ENCODE results near the gene TSSK6. TPM values are rescaled to one million over a fixed set of nuclear protein-coding genes. Genes with fewer than 3 reads are reported as not detected.

Gene TSSK6
- total RNA-seq (1 to 10 TPM in 1 of 9 donors, under 1 TPM in 8; 0.28 to 1.0 (median 0.54) TPM), polyA plus RNA-seq (under 1 TPM; 0.57 to 0.61 TPM)
- long read RNA-seq, donor 1: 0 reads
- long read RNA-seq, donor 2: 0 reads
- long read RNA-seq, donor 3, partial matches to known transcripts: 1 of 1 reads
- long read RNA-seq, donor 3, other reads (novel, unspliced or antisense): 0 of 1 reads

DNA sequence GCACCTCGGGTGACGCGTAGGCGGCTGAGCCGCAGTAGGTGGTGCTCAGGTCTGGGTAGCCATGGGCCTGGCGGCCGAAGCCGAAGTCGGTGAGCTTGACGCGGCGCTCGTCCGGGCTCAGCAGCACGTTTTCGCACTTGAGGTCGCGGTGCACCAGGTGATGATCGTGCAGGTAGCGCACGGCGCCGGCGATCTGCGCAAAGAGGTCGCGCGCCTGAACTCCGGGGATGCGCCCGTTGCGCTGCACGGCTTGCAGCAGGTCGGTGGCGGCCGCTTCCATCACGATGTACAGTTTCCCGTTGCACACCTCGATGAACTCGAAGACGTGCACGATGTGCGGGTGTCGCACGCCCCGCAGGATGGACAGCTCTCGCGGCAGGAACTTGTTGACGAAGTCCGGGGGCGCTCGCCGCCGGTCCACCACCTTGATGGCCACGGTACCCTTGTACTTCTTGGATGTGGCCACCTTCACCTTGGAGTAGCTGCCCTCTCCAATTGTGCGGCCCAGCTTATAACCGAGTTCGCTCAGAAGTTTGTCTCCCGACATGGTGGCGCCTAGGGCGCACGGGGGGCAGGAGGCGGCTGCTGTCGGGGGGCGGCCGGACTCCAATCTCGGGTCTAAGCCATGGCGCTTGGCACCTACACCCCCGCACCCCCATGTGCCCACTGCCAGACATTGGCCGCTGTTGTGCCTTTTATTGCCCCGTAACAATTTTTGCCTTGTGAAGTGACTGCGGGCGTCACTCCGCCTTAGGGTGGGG is at the start of gene TSSK6:
TSSK6 (minus strand) TSS at position 668 of the 761 bp plus-strand sequence; CDS start at position 547, 121 bp downstream.
- Histone ChIP-seq H3K9me3 (peaks cover 0 to 5% (median 0%) of the 10 kb centered on the region in 12 donors), H3K4me1 (peaks cover 0 to 49% (median 29%) of the 10 kb centered on the region in 12 donors), H3K27me3 (no peaks in the 10 kb centered on the region), H3K27ac (peak within 1 kb of the TSS; percentile 72 to 93 (median 88)), H3K4me3 (peak within 1 kb of the TSS; percentile 56 to 95 (median 77)), H3K36me3 (peaks cover 0 to 13% (median 10%) of the 10 kb centered on the region in 9 donors)
- ATAC-seq (peak in 2 of 4 donors; percentile 0), DNase-seq (no peak)
- 78 to 86% (median 83%) methylated on average over 65 to 74 of the region's 74 CpGs for WGBS, 4 donors
- TF ChIP-seq POLR2A (IDR thresholded peaks at IDR 0.05): no peak
- TF ChIP-seq, protein P1, sequence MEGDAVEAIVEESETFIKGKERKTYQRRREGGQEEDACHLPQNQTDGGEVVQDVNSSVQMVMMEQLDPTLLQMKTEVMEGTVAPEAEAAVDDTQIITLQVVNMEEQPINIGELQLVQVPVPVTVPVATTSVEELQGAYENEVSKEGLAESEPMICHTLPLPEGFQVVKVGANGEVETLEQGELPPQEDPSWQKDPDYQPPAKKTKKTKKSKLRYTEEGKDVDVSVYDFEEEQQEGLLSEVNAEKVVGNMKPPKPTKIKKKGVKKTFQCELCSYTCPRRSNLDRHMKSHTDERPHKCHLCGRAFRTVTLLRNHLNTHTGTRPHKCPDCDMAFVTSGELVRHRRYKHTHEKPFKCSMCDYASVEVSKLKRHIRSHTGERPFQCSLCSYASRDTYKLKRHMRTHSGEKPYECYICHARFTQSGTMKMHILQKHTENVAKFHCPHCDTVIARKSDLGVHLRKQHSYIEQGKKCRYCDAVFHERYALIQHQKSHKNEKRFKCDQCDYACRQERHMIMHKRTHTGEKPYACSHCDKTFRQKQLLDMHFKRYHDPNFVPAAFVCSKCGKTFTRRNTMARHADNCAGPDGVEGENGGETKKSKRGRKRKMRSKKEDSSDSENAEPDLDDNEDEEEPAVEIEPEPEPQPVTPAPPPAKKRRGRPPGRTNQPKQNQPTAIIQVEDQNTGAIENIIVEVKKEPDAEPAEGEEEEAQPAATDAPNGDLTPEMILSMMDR (IDR thresholded peaks at IDR 0.05): no peak
- intact Hi-C loops (cut with DNase I): no loop called here

DNA sequence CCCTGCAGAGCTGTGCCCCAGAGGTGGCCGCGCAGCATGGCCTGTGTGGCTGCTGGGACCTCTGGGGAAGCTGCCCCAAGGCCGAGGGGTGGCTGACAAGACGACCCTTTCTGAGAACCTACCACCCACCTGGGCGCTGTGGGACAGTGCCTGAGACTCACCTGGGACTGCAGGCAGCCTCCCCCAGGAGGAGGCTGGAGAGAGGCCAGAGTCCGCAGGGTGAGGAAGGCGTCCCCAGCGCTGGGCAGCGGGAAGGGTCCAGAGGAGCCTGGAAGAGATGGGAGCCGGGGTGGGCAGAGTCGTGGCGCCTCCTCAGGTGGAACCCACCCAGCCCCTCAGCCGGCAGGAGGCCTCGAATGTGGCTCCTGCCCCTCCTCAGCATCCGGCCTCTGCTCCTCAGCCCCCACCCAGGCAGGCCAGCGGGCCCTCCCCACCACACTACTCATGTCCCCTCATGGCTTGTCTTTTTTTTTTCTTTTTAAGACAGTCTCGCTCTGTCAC is 48.0 kb upstream of the TSSK6 start:
- ATAC-seq (peak in 1 of 4 donors; percentile 32), DNase-seq (peak in 1 of 5 donors; percentile 51)
- TF ChIP-seq, protein P1 (IDR thresholded peaks at IDR 0.05): no peak
- no peak for TF ChIP-seq POLR2A (IDR thresholded peaks at IDR 0.05)
- no peaks in the 10 kb centered on the region for H3K27me3 ChIP-seq
- no peaks in the 10 kb centered on the region for H3K9me3 ChIP-seq
- H3K4me3 ChIP-seq: no peak overlapping the region
- 89 to 91% (median 90%) methylated on average over 17 of the region's 17 CpGs for WGBS, 4 donors
- intact Hi-C loops (cut with DNase I): no loop called here
- no peaks in the 10 kb centered on the region for H3K4me1 ChIP-seq
- no peak overlapping the region for H3K27ac ChIP-seq
- H3K36me3 ChIP-seq: no peaks in the 10 kb centered on the region

DNA sequence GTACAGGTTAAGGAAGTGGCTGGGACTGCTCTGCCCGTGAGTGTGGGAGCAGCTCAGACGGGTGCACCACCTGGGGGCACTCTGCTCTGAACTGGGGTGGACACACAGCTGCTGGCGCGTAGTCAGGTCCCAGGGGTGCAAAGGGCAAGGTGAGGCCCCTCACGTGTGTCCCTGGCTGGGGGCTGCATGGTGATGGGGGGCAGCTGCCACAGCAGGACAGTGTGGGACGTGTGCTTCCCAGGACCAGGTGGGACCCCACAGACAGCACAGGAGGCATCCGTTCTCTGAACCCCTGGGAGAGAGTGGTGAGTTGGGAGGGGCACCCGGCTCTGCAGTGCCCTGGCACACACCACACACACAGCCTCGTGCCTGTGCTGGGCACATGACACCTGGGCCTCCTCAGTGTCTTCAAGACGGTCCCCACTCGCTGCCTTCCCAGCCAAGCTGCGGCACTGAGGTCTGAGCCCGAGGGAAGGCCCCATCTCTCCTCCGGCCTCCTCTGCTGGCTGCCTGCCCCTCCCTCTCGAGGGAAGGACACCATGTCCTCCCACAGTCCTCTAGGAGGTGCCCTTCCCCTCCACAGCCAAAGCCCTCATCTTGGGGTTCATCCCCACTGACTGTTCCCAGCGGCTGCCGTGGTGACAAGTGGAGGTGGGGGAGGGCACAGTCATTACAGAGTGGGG is 47.5 kb upstream of the TSSK6 start:
- intact Hi-C loops (cut with DNase I): no loop called here
- no peak for TF ChIP-seq POLR2A (IDR thresholded peaks at IDR 0.05)
- TF ChIP-seq, protein P1 (IDR thresholded peaks at IDR 0.05): no peak
- ATAC-seq: peak in 1 of 4 donors; percentile 23
- no peaks in the 10 kb centered on the region for H3K4me1 ChIP-seq
- peak in 1 of 5 donors; percentile 42 for DNase-seq
- no peaks in the 10 kb centered on the region for H3K36me3 ChIP-seq
- WGBS, 4 donors: 75 to 85% (median 79%) methylated on average over 9 to 17 of the region's 17 CpGs
- no peaks in the 10 kb centered on the region for H3K9me3 ChIP-seq
- no peak overlapping the region for H3K4me3 ChIP-seq
- no peaks in the 10 kb centered on the region for H3K27me3 ChIP-seq
- no peak overlapping the region for H3K27ac ChIP-seq
